ENCODE data around the gene CYP4A22. TPM values are rescaled to one million over a fixed set of nuclear protein-coding genes. Genes with fewer than 3 reads are reported as not detected.
"Not testable (repeated sequence)": the region's sequence is repeated elsewhere in the genome, so short reads cannot be mapped to it uniquely, and the experiment has no call there.

CYP4A22 gene
- total RNA-seq, 1 experiment from 2014 or later = not detected

DNA sequence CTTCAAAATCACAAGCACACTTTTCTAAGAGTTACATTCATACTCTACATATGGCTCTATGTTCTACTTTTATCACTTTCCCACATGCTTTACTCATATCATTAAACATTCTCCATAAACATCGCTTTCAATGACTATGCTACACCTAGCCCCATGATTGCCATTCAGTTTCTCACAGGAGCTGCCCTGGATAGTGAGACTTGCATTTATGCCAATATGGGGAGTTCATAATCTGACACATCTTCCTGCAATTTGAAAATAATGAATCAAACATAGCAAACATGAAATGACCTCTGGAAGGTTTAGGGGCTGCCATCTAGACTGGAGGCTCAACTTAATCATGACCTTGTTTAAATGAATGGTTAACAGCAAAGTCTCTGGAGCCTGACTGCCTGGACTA lies 9.0 kb upstream of the CYP4A22 start:
- no peak overlapping the region for H3K27ac Mint-ChIP-seq (ENCODE audit: unreplicated experiment)
- BruUV-seq (replicated peaks) = no TSS peak
- H3K27me3 Mint-ChIP-seq (ENCODE audit: unreplicated experiment) = peaks cover 30% of the 10 kb centered on the region

DNA sequence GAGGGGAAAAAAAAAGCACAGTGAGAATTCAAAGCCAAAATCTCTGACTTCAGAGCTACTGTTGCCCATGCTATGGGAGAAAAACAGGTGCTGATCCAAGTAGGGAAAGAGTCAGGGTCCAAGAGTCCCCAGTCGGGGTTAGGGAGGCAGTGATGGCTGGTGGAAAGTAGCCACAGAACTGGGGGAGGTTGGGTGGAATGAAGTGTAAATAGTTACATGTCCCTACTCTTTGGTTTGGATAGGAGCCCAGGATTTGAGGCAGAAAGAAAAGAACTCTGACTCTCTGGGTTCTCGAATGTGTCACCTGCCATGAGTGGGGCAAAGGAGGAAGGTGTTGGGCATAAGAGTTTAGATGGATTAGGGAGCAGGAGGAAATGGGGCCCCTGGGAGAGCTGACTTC lies 8.4 kb upstream of the CYP4A22 start:
- CTCF ChIA-PET; H3K4me3 Mint-ChIP-seq (ENCODE audit: low read depth, unreplicated experiment); intact Hi-C loops (cut with micrococcal nuclease; ENCODE audit: unreplicated experiment); H3K4me1 Mint-ChIP-seq (ENCODE audit: low read depth, unreplicated experiment); H3K27ac Mint-ChIP-seq (ENCODE audit: unreplicated experiment); H3K9me3 Mint-ChIP-seq (ENCODE audit: low read depth, unreplicated experiment); BruUV-seq (replicated peaks); H3K36me3 Mint-ChIP-seq (ENCODE audit: insufficient read depth, unreplicated experiment); DNase-seq: not testable (repeated sequence)
- peaks cover 30% of the 10 kb centered on the region for H3K27me3 Mint-ChIP-seq (ENCODE audit: unreplicated experiment)

More for the DNA sequence above, 9.0 kb upstream of the CYP4A22 start:
- TF ChIP-seq, protein P1, sequence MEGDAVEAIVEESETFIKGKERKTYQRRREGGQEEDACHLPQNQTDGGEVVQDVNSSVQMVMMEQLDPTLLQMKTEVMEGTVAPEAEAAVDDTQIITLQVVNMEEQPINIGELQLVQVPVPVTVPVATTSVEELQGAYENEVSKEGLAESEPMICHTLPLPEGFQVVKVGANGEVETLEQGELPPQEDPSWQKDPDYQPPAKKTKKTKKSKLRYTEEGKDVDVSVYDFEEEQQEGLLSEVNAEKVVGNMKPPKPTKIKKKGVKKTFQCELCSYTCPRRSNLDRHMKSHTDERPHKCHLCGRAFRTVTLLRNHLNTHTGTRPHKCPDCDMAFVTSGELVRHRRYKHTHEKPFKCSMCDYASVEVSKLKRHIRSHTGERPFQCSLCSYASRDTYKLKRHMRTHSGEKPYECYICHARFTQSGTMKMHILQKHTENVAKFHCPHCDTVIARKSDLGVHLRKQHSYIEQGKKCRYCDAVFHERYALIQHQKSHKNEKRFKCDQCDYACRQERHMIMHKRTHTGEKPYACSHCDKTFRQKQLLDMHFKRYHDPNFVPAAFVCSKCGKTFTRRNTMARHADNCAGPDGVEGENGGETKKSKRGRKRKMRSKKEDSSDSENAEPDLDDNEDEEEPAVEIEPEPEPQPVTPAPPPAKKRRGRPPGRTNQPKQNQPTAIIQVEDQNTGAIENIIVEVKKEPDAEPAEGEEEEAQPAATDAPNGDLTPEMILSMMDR (IDR thresholded peaks at IDR 0.05; ENCODE audit: unreplicated experiment) = no peak
- no peaks in the 10 kb centered on the region for H3K9me3 Mint-ChIP-seq (ENCODE audit: low read depth, unreplicated experiment)
- H3K4me1 Mint-ChIP-seq (ENCODE audit: low read depth, unreplicated experiment) = no peaks in the 10 kb centered on the region
- CTCF ChIA-PET = no interaction called here
- no peaks in the 10 kb centered on the region for H3K36me3 Mint-ChIP-seq (ENCODE audit: insufficient read depth, unreplicated experiment)
- intact Hi-C loops (cut with micrococcal nuclease; ENCODE audit: unreplicated experiment) = no loop called here
- DNase-seq = no peak
- no peak overlapping the region for H3K4me3 Mint-ChIP-seq (ENCODE audit: low read depth, unreplicated experiment)

DNA sequence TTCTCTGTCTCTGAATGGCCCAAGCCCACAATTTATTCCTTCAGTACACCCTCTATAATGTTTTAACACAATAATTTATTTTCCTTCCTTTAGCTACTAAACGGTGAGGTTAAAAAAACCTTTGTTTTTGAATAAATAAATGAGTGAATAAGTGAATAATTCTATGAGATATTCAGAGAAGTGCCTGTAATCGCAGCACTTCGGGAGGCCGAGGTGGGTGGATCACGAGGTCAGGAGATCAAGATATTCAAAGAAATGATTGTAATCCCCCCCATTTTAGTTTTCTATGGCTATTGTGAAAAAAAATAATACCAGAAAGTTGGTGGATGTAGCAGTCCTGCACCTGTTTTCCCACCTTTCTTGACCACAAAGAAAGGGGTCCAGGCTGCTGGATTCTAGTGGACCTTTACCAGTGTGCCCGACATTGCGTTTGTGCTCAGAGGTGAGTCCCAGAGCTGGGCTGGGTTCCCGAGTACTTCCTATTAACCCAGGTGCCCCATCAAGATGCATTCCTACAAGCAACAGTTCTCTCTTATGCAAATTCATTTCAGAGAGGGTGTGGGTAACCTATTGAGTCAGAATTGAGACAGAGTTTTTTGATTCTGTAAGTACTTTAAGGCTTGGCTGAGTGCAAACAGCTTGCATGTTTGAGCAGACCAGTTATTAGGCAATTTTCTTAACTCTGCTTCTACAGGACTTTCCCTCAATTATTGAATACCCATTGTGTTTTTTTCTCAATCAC lies 7.6 kb upstream of the CYP4A22 start:
- DNase-seq; H3K27ac Mint-ChIP-seq (ENCODE audit: unreplicated experiment); H3K4me1 Mint-ChIP-seq (ENCODE audit: low read depth, unreplicated experiment); BruUV-seq (replicated peaks); intact Hi-C loops (cut with micrococcal nuclease; ENCODE audit: unreplicated experiment); CTCF ChIA-PET; H3K36me3 Mint-ChIP-seq (ENCODE audit: insufficient read depth, unreplicated experiment); H3K9me3 Mint-ChIP-seq (ENCODE audit: low read depth, unreplicated experiment); H3K4me3 Mint-ChIP-seq (ENCODE audit: low read depth, unreplicated experiment): not testable (repeated sequence)
- peaks cover 30% of the 10 kb centered on the region for H3K27me3 Mint-ChIP-seq (ENCODE audit: unreplicated experiment)

DNA sequence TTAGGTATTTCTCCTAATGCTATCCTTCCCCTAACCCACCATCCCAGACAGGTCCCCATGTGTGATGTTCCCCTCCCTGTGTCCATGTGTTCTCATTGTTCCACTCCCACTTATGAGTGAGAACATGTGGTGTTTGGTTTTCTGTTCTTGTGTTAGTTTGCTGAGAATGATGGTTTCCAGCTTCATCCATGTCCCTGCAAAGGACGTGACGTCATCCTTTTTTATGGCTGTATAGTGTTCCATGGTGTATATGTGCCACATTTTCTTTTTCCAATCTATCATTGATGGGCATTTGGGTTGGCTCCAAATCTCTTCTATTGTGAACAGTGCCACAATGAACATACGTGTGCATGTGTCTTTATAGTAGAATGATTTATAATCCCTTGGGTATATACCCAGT lies 4.6 kb upstream of the CYP4A22 start:
- H3K4me3 Mint-ChIP-seq (ENCODE audit: low read depth, unreplicated experiment); H3K36me3 Mint-ChIP-seq (ENCODE audit: insufficient read depth, unreplicated experiment); H3K4me1 Mint-ChIP-seq (ENCODE audit: low read depth, unreplicated experiment); DNase-seq; H3K9me3 Mint-ChIP-seq (ENCODE audit: low read depth, unreplicated experiment); BruUV-seq (replicated peaks); H3K27ac Mint-ChIP-seq (ENCODE audit: unreplicated experiment); CTCF ChIA-PET; intact Hi-C loops (cut with micrococcal nuclease; ENCODE audit: unreplicated experiment): not testable (repeated sequence)
- H3K27me3 Mint-ChIP-seq (ENCODE audit: unreplicated experiment) = peaks cover 30% of the 10 kb centered on the region

DNA sequence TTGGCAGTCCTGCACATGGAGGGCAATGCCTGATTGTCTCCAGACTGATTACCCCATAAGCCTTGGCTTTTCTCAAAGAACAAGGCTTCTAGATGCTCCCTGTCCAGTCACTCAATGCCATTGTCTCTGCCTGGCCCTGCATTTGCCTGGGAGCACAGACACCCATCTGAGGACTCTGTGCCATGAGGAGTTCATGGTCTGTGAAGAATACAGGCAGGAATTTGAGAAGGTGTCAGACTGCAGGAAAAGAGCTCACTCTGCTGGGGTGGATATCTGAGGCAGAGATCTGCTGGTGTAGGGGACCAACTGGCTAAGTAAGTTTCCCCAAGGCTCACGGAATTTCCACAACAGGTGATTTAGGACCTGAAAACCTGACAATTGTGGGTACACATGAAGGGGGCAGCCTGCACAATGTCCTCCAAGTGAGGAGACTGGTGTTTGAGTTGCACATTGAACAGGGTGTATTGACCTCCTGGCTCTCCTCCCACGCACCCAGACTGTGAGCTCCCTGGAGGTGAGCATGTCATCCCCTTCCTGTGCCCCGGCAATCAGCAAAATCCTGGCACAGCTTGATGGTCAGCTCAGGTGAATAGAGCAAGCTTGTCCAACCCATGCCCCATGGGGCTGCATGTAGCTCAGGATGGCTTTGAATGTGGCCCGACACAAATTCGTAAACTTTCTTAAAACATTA lies 829 bp downstream of the CYP4A22 start:
- BruUV-seq (replicated peaks) = no TSS peak
- TF ChIP-seq, protein P1 (IDR thresholded peaks at IDR 0.05; ENCODE audit: unreplicated experiment) = no peak
- no peak overlapping the region for H3K4me3 Mint-ChIP-seq (ENCODE audit: low read depth, unreplicated experiment)
- H3K4me1 Mint-ChIP-seq (ENCODE audit: low read depth, unreplicated experiment) = no peaks in the 10 kb centered on the region
- H3K27me3 Mint-ChIP-seq (ENCODE audit: unreplicated experiment) = peaks cover 37% of the 10 kb centered on the region
- H3K36me3 Mint-ChIP-seq (ENCODE audit: insufficient read depth, unreplicated experiment) = no peaks in the 10 kb centered on the region
- CTCF ChIA-PET = no interaction called here
- no peaks in the 10 kb centered on the region for H3K9me3 Mint-ChIP-seq (ENCODE audit: low read depth, unreplicated experiment)
- H3K27ac Mint-ChIP-seq (ENCODE audit: unreplicated experiment) = no peak overlapping the region
- DNase-seq = no peak
- intact Hi-C loops (cut with micrococcal nuclease; ENCODE audit: unreplicated experiment) = no loop called here

DNA sequence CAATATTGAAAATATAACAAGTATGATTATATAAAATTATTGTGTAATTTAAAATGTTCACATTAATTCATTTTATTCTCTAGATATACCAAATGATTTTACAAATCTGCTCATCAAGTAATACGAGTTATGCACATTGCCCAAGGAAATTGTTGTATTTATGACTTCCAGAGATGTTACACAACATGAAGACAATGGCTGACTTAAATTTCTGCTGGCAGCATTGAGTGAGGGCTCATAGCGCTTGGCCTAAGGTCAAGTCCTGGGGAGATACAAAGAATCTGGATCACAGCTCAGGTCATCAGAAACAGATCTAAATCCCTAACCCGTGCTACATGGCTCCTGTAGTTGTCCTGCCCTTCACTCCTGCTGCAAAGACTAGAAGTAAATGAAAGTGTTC lies 3.1 kb downstream of the CYP4A22 start:
- H3K9me3 Mint-ChIP-seq (ENCODE audit: low read depth, unreplicated experiment); H3K36me3 Mint-ChIP-seq (ENCODE audit: insufficient read depth, unreplicated experiment); CTCF ChIA-PET; intact Hi-C loops (cut with micrococcal nuclease; ENCODE audit: unreplicated experiment); H3K27ac Mint-ChIP-seq (ENCODE audit: unreplicated experiment); BruUV-seq (replicated peaks); H3K4me1 Mint-ChIP-seq (ENCODE audit: low read depth, unreplicated experiment); H3K4me3 Mint-ChIP-seq (ENCODE audit: low read depth, unreplicated experiment); DNase-seq: not testable (repeated sequence)
- H3K27me3 Mint-ChIP-seq (ENCODE audit: unreplicated experiment) = peaks cover 37% of the 10 kb centered on the region

DNA sequence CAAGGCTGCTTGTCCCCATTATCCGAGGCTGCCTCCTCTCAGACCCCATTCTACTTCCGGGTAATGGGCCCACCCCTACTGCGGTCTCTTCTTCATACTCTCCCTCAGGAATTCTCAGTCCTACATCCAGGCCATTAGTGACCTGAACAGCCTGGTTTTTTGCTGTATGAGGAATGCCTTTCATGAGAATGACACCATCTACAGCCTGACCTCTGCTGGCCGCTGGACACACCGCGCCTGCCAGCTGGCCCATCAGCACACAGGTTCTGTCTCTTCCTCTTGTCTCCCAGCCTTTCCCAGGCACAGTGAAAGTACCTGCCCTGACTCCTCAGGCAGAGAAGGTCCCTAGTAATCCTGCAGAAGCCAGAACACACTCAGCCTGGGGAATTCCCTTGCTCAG lies 6.4 kb downstream of the CYP4A22 start:
- H3K36me3 Mint-ChIP-seq (ENCODE audit: insufficient read depth, unreplicated experiment); H3K27ac Mint-ChIP-seq (ENCODE audit: unreplicated experiment); H3K4me3 Mint-ChIP-seq (ENCODE audit: low read depth, unreplicated experiment); intact Hi-C loops (cut with micrococcal nuclease; ENCODE audit: unreplicated experiment); BruUV-seq (replicated peaks); CTCF ChIA-PET; H3K4me1 Mint-ChIP-seq (ENCODE audit: low read depth, unreplicated experiment); H3K9me3 Mint-ChIP-seq (ENCODE audit: low read depth, unreplicated experiment): not testable (repeated sequence)
- H3K27me3 Mint-ChIP-seq (ENCODE audit: unreplicated experiment) = peaks cover 49% of the 10 kb centered on the region
- DNase-seq = peak; percentile 8

DNA sequence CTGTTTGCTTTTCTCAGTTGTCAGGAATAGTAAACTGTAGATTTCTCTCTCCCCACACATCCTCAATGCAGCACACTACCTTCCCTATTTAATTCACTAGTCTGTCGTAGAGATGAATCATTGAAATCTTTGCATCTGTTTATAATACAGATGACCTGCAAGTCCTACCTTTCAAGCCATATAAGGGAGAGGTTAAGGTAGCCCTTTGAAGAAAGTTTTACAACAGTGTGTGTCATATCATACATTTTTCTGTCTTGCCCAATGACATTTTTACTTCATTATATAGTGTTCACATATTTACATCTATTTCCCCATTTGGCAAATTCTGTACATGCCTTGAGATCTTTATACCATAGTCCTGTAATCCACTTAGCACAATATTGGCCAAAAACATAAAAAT lies 9.3 kb downstream of the CYP4A22 start:
- intact Hi-C loops (cut with micrococcal nuclease; ENCODE audit: unreplicated experiment) = loop anchor here (5.0 kb wide), 1 partner anchor 219 kb away; no protein-coding TSS in a partner anchor
- BruUV-seq (replicated peaks); H3K36me3 Mint-ChIP-seq (ENCODE audit: insufficient read depth, unreplicated experiment); DNase-seq; CTCF ChIA-PET; H3K4me3 Mint-ChIP-seq (ENCODE audit: low read depth, unreplicated experiment); H3K9me3 Mint-ChIP-seq (ENCODE audit: low read depth, unreplicated experiment); H3K4me1 Mint-ChIP-seq (ENCODE audit: low read depth, unreplicated experiment); H3K27ac Mint-ChIP-seq (ENCODE audit: unreplicated experiment): not testable (repeated sequence)
- H3K27me3 Mint-ChIP-seq (ENCODE audit: unreplicated experiment) = peaks cover 56% of the 10 kb centered on the region

All from Calu3 (cell line).